NCI-H1417 treated with DMSO at 0.1 percent for 48 hours (cell line): Measurements from ENCODE around the gene DIPK1C.

ENCODE experiments used
- DNase-seq: peaks from one replicate; lab custom pipeline; 2025; lab: John Stamatoyannopoulos, UW

Gene DIPK1C

DNA sequence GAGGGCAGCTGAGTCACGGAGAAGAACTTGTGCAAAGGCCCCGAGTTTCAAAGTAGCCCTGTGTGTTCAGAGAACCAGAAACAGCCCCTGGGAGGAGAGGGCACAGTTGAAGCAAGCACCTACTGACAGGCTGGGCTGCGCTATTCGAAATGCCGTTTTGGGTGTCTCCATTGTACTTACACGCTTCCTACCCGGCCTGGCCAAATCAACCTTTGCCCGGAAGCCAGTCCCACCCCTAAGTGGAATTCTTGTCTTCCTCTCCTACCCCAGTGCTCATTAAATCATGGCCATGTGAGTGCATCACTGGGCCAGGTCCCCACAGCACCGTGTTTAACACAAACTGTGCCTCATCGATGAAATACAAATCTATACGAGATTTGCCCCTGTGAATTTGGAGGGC lies 6.0 kb downstream of the DIPK1C start:
- no peak for DNase-seq

DNA sequence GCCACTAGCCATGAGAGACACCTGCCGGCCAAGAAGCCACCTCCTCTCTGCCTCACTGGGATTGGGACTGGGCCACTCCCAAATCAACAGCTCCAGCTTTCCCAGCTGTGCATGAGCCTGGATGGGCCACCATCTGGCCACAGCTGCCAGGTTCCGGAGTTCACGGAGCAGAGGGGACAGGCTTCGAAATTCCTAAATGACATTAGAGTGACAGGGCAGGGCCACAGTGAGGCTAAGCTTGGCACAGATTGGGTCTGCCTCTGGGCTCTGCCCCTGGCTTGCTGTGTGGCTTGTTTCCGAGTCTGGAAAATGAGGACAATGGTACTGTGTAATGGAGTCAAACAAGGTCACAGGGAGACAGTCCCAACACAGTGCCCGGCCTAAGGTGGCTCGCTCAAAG lies 6.5 kb downstream of the DIPK1C start:
- DNase-seq: no peak

DNA sequence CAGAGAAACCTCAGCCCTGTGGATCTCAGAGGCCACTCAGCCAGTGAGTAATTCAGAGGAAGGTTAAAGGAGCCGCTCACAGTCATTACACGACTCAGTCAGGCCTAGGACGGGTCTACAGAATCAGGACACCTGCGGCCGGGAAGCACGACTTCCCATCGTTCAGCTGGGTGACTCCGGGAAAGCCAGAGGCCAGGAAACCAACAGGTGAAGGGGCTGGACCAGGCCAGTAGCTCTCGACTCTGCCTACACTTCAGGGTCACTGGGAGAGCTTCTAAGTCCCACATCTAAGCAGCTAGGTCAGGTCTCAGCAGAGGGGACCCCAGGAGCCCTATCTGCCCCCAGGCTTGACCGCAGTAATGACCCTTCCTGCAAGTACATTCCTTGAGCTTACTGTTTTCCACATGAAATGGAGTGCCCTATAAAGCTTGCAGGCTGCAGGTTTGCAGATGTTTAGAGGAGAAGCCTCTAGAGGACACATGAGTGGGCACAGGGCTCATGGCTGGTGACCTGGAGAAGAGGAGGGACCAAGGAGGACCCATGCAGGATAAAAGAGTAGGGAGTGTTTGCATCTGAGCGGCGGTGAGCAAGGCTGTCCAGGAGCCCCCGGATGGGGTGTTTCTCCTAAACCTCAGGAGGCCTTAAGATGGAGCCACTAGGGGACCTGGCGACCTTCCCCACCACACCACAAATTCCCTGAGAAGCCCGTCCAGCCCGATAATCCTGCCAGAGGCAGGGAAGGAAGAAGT lies 9.5 kb downstream of the DIPK1C start:
- DNase-seq: no peak

DNA sequence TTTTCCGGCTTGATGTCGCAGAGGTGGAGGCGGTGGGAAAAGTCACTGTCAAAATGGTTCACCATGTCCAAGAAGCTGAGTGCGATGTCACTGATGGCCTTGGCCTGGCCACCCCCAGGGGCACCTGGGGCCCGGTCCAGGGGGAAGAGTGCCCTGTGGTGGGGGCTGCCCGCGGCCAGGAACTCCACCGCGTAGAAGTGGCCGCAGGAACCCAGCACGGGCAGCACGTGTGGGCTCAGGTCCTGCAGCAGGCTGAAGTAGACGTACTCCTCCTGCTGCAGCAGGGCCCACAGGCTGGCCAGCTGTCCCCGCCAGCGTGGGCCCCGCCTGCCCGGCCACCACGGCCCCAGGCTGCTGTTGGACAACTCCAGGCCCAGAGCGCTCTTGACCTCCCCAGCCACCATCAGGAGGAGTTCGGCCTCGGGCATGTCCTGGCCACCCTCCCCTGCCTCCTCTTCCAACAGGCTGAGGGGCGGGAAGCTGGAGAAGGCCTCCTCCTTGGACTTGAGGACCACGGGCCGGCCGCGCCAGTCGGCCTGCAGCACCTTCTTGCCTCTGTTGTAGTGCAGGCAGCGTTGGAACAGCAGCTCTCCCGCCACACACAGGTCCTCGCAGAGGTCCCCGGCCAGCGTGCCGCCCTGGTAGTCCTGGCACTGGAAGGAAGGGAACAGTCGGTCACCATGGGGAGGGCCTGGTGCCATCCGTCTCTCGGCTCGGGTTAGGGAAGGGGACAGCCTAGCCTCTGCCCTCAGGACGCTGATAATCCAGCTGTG lies 10.3 kb downstream of the DIPK1C start:
- DNase-seq: no peak

DNA sequence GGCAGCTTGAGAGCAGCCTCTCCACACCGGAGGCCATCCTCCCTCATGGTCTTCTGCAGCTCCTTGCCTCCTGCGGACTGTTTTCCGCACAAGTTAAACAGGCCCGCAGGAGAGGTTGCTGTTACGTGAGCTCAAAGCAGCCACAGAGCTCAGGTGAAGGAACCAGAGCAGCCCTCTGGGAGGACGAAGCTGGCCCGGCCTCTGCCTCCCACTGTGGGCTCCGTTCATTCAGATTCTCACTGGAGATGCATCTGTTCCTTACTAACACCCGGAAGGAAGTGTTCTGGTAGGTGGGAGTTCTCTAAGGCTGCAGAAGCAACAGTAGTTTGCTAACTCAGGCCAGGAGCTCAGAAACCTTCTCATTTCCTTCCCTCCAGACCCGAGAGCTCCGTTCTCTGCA lies 10.9 kb downstream of the DIPK1C start:
- no peak for DNase-seq

DNA sequence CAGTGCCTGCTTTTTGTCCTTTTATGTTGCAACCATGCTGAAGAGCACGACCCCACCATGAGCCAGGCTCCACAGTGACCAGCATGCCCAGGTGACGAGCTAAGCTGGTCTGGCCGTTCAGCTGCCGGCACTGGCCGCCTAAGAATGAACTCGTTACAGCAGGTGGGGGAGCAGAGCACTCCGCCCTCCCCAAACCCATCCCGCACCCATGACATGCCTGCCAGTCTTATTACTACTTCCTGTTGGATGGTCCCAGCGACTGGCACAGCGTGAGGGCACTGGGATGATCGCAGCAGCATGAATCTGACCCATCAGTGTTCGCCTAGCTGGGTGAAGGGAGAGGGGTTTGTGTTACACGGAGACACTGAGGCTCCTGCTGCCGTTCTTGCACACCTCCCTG lies 11.5 kb downstream of the DIPK1C start:
- no peak for DNase-seq

DNA sequence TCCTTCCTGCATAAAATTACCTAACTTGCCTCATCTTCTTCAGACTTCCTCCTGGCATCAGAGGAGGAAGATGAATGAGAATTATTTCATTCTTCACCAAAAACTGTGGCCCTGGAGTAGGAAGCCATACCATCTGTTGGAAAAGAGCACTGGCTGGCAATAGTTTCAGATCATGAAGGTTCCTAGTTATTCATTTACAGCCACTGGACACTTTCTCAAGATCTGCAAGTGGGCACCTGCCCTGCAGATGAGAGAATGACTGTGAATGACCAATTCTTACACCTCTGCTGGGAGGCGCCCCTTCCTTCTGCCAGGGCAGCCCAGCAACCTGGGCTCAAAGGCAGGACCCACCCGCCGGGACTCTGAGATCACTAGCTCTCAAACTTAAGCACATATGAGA lies 13.0 kb downstream of the DIPK1C start:
- DNase-seq: no peak

DNA sequence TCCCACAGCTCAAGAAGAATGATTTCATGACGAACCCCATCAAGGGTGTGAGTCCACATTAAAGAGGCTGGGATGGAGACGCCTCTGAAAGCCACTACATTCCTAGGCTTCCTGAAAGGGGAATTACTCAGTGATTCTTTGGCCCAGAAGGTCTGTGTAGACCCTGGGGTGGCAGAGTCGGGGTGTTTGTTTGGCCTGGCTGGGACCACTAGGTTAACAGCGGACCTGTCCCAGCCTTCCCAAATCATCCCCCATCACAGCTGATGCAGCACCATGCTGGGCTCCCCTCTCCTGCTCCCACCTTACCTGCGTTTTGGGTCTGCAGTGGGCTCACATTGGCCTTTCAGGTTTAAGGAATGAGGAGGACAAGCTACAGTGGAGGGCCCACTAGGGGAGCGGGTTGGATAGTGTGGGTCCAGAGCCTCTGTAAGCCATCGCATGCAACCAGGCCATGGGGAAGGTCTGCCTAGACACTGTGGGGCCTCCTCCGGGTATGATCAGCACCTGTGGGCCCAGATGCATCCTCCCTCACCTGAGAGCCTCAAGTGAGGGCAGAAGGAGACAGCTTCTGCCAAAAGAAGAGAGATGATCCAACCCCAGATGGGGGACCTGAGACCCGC lies 16.2 kb downstream of the DIPK1C start:
- DNase-seq: no peak

DNA sequence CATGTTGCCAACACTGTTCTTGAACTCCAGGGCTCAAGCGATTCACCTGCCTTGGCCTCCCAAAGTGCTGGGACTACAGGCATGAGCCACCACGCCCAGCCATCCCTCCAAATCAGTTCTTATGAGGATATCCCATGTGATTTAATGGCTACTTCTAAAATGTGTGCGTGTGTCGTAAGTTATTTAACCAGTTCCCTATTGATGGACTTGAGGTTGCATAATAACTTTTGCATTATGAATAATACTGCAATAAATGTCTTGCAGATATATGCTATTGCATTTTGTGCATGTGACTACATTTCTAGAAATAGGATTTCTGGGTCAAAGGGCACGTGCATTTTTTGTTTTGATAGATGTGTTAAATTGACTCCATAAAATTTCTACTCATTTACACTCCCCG lies 19.0 kb downstream of the DIPK1C start:
- no peak for DNase-seq

DNA sequence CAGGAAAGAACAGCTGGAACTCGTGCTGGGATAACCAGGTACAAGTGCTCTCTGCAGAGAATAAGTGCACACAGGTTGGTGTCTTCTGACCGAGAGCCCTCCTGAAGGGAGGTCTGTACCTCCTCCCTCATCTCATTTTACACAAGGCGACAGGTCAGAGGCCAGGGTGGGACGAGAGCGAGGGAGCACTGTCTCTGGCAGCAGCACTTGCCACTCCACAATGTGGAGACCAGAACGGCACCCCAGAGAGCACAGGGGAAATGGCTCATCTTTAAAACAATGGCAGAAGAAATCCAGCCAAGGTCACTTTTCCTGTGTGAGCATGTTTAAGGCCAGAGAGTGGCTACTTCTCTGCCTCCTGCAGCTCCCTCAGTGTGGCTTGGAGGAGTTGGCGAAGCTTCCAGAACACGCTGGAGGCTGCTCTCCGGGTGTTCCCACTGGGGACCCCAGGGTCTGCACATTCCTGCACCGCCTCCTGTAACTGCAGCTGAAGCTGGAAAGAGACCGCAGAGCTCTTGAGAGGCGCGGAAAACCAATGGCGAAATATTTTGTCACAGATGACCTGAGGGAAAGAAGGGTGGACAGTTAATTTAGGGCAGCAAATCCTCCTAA lies 20.8 kb downstream of the DIPK1C start:
- no peak for DNase-seq

DNA sequence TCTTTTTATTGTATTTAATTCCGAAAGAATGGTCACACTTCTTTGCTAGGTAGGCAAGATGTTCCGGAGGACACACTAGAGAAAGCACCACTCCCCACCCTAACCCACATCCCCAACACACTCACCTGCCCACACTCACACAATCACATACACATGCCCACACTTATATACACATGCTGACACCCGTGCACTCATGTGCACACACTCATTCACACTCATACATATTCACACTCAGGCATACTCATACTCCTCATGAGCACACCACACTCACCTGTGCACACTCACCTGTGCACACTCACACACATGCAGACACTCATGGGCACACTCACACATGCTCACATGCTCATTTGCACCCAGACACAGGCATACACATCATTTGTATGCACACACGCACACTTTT lies 21.4 kb downstream of the DIPK1C start:
- DNase-seq: no peak

DNA sequence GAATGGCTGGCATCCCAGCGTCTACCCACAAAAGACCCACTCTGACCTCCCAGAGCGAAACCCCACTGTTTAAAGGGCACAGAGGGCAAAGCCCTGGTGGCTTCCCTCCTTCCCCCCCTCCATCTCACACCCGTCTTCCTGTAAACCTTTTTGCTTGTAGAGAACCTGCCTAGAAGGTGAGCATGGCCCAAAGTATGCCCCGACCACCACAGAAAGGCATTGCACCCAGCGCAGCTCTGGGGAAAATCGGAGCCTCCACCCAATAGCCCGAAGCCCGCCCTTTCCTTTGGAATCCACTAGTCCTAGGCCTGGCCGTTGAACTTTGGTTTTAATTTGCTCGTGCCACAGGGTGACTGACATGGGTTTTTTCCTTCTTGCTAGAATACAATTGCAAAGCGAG lies 22.6 kb downstream of the DIPK1C start:
- no peak for DNase-seq

DNA sequence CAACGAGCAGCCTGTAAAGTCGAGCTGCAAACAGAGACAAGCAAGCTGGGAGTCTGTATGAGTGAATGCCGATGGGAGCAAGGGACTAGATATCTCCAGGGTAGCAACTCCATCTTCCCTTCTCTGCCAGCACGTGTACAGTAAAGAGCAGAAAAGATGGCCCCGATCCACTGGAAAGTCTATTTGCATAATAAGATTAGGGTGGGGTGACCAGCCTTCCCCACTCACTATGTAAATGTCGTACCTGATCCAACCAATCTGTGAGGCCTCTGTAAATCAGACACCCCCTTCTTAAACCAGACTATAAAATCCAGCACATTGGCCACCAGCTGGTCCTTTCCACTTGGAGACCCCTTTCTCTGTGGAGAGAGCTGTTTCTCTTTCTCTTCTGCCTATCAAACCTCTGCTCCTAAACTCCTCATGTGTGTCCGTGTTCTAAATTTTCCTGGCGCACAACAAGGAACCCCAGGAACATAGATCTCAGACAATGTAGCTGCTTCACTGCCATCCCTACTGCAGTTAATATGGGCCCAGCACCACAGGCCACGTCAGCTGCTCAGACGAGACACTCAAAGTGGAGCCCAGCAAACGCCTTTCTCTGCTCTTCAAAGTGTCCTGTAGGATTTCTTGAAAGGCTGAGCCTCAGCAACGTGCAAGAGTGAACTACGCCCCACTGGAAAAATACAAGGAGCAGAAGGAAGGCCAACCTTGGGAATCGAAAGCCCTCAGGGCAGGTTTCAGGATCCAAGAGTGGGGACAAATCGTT lies 26.1 kb downstream of the DIPK1C start:
- no peak for DNase-seq

DNA sequence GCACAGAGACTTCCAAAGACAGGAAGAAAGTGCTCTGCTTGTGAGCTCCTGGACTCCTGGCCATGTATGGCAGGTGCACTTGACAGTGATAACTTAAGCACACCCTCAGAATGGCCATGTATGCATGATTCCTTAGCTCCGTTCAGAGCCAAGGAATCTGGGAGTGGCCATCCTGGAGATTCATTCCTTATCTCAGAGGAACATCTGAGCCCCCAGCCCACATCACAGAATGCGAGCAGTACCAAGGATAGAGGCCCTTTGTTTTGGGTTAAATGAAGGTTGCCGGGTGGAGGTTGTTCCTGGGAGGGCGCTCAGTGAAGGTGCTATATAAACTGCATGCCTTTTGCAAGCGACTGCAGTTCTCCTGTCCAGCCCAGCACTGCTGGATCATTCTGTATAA lies 26.9 kb downstream of the DIPK1C start:
- no peak for DNase-seq

DNA sequence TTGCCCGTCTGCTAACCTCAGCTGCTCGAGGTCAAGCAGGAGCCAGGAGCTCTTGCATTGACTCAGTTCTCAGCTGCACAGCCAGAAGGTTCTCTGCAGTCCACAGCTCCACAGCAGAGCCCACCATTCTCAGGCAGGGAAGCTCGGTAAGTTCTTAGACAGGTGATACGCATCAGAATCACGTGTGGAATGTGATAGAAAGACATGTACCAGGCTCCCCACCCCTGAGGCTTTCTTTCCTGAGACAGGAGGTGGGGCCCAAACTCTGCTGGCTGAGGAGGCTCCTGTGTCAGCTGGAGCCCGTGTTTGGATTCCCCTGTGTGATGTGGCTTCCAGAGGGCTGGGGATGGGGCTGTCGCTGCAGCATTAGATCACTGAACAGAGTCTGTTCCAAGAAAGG lies 28.0 kb downstream of the DIPK1C start:
- DNase-seq: no peak

DNA sequence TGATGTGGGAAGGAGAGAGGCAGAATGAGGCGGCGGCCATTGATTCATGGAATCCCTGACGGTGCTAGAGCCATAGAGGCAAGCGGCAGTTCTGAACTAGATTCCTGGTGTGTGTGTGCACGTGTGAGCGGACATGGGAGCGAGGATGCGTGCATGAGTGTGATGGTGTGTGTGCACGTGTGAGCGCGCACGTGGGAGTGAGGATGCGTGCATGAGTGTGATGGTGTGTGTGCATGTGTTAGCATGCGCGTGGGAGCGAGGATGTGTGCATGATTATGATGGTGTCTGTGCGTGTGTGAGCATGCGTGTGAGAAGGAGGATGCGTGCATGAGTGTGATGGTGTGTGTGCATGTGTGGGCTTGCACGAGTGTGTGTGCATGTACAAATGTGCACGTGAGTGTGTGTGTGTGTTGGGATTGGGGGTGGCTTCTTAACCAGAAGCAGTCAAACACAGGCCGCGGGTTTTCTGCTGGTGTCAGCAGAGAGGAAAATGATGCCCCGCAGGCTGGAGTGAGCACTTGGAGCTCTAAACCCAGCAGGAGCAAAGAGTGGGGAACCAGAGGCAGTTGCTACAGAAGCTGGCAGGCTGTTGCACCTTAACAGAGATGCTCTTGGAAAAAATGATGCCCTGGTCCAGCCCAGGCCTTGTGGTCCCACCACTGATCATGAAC lies 29.5 kb downstream of the DIPK1C start:
- DNase-seq: no peak

DNA sequence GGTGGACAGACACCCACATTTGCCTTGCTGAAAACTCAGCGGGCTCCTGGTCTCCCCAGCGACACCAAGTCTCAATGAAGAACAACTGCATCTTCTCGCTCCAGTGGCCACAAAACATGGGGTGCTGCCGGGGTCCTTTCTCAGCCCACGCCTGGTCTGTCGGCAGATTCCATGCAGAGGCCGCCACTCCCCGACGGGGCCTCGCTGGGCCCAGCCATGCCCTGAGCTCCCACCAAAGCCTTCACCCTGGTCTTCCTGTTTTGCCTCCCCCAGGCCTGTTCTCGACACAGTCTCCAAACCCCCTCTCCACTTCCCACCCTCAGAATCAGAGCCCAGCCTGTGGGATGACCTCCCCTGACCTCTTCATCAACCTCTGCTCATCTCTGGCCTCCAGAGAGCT lies 31.2 kb downstream of the DIPK1C start:
- DNase-seq: no peak

DNA sequence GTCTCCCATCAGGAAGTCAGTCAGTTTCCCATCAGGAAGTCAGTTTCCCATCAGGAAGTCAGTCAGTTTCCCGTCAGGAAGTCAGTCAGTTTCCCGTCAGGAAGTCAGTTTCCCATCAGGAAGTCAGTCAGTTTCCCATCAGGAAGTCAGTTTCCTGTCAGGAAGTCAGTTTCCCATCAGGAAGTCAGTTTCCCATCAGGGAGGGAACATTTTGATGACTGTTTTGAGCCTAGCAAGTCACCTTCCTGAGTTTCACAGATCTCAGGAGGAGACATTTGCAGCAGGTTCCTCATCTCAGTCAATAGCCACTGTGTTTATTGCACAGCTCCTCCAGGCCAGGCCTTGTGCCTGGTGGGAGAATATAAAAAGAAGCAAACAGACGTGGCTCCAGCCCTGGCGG lies 31.9 kb downstream of the DIPK1C start:
- DNase-seq: no peak

DNA sequence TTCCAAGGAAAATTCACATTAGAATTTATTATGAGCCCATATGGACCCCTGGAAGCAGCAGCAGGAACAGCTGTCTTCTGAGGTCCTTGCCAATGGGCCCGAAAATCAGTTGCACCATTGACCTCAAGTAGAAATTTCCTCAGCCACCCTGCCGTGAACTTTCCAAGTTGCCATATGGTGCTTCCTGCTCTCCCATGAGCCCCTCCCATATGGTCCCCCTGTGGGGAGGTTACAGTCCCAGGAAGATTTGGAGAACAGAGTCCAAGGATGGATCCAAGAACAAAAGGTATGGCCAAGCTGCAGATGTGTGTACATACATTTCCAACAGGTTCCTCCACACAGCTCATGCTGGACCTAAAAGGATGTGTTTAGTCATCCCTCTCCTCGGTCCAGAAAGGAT lies 34.6 kb downstream of the DIPK1C start:
- DNase-seq: no peak

DNA sequence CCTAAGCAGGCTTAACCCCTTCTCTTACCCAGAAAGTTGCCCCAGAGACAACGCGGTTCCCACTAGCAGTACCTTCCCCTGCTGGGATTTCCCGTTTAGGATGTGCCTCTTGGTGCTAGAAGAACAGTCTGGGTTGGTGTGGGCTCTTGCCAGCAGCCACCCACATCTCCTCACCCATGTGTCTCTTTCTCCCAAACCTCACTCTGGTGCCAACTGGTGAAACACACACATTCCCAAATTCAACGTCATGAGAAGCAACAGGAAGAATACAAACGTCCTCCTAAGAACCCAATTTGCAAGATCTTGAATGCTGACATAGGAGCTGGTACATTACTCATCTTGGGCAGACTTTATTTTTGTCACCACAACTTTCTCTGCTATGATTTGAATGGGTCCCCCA lies 36.2 kb downstream of the DIPK1C start:
- DNase-seq: no peak

DNA sequence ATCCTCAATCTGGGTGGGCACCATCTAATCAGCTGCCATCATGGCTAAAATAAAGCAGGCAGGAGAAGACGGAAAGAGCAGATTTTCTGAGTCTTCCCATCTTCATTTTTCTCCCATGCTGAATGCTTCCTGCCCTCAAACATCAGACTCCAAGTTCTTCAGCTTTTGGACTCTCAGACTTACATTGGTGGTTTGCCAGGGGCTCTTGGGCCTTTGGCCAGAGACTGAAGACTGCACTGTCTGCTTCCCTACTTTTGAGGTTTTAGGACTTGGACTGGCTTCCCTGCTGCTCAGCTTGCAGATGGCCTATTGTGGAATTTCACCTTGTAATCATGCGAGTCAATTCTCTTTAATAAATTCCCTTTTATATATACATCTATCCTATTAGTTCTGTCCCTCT lies 36.6 kb downstream of the DIPK1C start:
- no peak for DNase-seq

DNA sequence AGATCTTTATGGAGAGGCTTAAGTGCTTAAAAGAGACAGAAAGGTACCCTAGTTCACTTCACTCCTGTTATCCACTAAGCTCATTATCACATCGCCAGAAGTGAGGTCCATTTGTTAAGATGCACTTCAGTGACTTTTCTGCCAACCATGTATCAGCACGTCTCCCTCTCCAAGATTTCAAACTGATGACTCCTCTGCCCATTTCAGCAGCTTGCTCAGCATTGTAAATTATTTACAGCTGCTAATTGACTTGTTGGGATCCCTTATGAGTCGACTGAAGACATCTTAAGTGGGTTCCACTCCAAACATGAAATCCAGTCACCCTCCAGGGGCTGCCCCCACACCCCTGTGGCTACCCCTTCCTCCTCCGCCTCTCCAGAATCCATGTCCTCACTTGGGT lies 37.3 kb downstream of the DIPK1C start:
- DNase-seq: no peak
